Glutamatergic neuron (in vitro differentiated cells): ENCODE data around the gene BET1. TPM values are rescaled to one million over a fixed set of nuclear protein-coding genes. Genes with fewer than 3 reads are reported as not detected.

Source experiments
- DNase-seq: peaks from one replicate; pipeline ENCODE4 v3.0.0; 2022
- H3K27ac Mint-ChIP-seq: one replicate; pipeline ENCODE4 v1.8.0; 2020; ENCODE audit warnings: mild to moderate bottlenecking, mixed read lengths, inconsistent platforms; ENCODE audit not compliant: unreplicated experiment
- H3K27me3 Mint-ChIP-seq: one replicate; pipeline ENCODE4 v1.8.0; 2020; ENCODE audit warnings: mild to moderate bottlenecking, moderate library complexity, mixed read lengths, inconsistent platforms; ENCODE audit not compliant: unreplicated experiment
- H3K36me3 Mint-ChIP-seq: one replicate; pipeline ENCODE4 v1.8.0; 2020; ENCODE audit warnings: mild to moderate bottlenecking, mixed read lengths, inconsistent platforms; ENCODE audit not compliant: unreplicated experiment
- H3K4me1 Mint-ChIP-seq: one replicate; pipeline ENCODE4 v1.8.0; 2020; ENCODE audit warnings: mild to moderate bottlenecking, low read depth, mixed read lengths, inconsistent platforms; ENCODE audit not compliant: unreplicated experiment
- H3K4me3 Mint-ChIP-seq: one replicate; pipeline ENCODE4 v1.8.0; 2020; ENCODE audit warnings: mild to moderate bottlenecking, mixed read lengths, inconsistent platforms; ENCODE audit not compliant: unreplicated experiment
- H3K9me3 Mint-ChIP-seq: one replicate; pipeline ENCODE4 v1.8.0; 2020; ENCODE audit warnings: mild to moderate bottlenecking, moderate library complexity, mixed read lengths, inconsistent platforms; ENCODE audit not compliant: unreplicated experiment
- CTCF ChIP-seq: fragments of 200-600 bp; sonication (generic); IDR thresholded peaks from one replicate; pipeline ENCODE4 v1.5.0; 2021; ENCODE audit not compliant: partially characterized antibody, unreplicated experiment
- total RNA-seq: library from RNA; stranded (reverse); fragmentation: NEBNext Ultra II Directional; extraction: Animal tissue kit (Norgen Biotek cat#: 25700); gene quantifications from one replicate; pipeline ENCODE4 v1.2.1, GENCODE V29; 2021; ENCODE audit not compliant: unreplicated experiment

The BET1 gene
- total RNA-seq, 1 donor from 2014 or later: 14.5 TPM

DNA sequence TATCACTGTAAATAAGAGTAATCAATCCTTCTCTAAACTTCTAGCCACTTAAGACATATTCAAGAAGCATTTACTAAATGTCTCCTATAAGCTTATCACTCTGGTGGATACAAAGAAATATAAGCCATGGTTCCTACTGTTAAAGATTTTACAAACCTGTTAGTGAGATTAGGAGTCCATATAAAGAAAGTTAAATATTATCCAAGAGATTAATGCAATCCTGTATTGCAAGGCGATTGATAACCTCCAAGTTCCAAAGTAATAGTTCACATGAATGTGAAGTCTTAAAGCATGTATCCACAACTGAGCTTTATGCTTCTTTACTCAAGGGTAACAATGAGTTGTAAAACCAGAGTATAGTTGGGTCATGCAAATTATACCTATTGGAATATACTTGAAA is 12.6 kb upstream of the BET1 start:
- TF ChIP-seq CTCF: no peak
- Mint-ChIP-seq H3K4me3 (no peak overlapping the region), H3K4me1 (no peaks in the 10 kb centered on the region), H3K9me3 (no peaks in the 10 kb centered on the region), H3K27ac (no peak overlapping the region), H3K27me3 (no peaks in the 10 kb centered on the region), H3K36me3 (no peaks in the 10 kb centered on the region)
- DNase-seq: no peak

DNA sequence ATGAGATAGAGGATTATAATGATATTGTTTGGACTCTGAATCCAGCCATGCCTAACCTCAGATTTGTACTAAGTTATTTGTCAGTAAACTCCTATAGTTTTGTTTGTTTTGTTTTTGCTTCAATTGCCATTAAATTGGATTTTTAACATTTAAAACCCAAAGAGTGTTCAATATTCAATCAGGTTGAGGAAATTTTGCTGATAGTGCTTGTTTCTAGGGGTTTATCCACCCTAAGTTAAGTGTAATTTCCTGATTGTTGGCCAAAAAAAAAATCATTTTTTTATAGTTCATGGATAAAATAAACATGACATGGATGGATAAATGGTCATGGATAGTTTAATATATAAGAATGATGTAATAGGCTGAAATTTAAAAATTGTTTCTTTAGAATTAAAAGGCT is 11.4 kb upstream of the BET1 start:
- Mint-ChIP-seq H3K9me3 (no peaks in the 10 kb centered on the region), H3K27me3 (no peaks in the 10 kb centered on the region), H3K4me1 (no peaks in the 10 kb centered on the region), H3K36me3 (no peaks in the 10 kb centered on the region), H3K27ac (no peak overlapping the region), H3K4me3 (no peak overlapping the region)
- TF ChIP-seq CTCF: no peak
- no peak for DNase-seq

DNA sequence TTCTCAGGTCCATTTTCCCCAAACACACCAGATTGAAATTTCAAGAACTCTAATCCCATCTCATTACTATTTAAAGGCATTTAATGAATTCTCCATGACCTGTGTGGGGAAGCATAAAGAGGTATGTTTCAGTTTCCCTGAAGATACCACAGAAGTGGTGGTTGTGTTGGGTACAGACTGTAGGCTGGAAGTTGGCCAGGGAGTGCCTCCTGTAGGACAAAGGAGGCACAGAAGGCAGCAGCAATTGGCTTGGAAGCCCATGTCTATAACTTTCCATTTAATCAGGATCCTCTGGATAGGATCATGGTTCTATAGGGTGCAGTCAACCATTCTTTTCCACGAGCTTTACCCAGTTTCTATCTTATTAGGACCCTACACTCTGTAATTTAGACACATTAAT is 8.6 kb upstream of the BET1 start:
- Mint-ChIP-seq H3K36me3 (no peaks in the 10 kb centered on the region), H3K9me3 (no peaks in the 10 kb centered on the region), H3K4me1 (no peaks in the 10 kb centered on the region), H3K27me3 (no peaks in the 10 kb centered on the region), H3K27ac (no peak overlapping the region), H3K4me3 (no peak overlapping the region)
- DNase-seq: no peak
- TF ChIP-seq CTCF: no peak

DNA sequence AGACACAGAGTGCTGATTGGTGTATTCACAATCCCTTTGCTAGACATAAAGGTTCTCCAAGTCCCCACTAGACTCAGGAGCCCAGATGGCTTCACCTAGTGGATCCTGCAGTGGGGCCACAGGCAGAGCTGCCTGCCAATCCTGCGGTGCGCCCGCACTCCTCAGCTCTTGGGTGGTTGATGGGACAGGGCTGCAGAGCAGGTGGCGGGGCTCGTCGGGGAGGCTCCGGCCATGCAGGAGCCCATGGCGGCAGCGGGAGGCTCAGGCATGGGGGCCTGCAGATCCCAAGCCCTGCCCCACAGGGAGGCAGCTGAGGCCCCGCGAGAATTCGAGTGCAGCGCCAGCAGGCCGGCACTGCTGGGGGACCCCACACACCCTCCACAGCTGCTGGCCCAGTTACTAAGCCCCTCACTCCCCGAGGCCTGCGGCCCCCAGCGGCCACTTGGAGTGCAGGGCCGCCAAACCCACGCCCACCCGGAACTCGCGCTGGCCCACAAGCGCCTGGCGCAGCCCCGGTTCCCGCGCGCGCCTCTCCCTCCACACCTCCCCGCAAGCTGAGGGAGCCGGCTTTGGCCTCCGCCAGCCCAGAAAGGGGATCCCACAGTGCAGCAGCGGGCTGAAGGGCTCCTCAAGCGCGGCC is 7.7 kb upstream of the BET1 start:
- no peak for TF ChIP-seq CTCF
- Mint-ChIP-seq H3K4me3 (no peak overlapping the region), H3K4me1 (no peaks in the 10 kb centered on the region), H3K9me3 (no peaks in the 10 kb centered on the region), H3K36me3 (no peaks in the 10 kb centered on the region), H3K27me3 (no peaks in the 10 kb centered on the region), H3K27ac (no peak overlapping the region)
- no peak for DNase-seq

DNA sequence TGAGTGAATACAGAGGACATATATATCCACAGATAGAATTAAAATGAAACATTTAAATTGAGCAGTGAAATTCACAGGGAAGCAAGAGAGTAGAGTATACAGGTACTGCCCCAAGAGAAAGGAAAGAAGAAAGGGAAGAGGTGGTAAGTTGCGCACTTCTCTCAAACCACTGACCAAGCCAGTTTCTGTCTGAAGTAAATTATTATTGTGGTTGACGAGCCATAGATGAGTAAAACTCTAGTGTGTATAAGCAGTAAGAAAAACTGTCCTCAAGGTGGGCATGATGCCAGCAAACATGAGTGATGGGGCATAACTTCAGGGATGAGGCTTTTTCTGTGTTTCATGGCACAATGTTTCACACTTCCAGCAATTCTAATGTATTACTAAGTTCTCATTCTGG is 4.4 kb upstream of the BET1 start:
- H3K4me1 Mint-ChIP-seq: no peaks in the 10 kb centered on the region
- no peaks in the 10 kb centered on the region for H3K9me3 Mint-ChIP-seq
- no peak for DNase-seq
- no peak overlapping the region for H3K27ac Mint-ChIP-seq
- H3K4me3 Mint-ChIP-seq: no peak overlapping the region
- no peak for TF ChIP-seq CTCF
- no peaks in the 10 kb centered on the region for H3K36me3 Mint-ChIP-seq
- H3K27me3 Mint-ChIP-seq: peaks cover 3% of the 10 kb centered on the region
